Thyroid gland (tissue), 4 donors: ENCODE data around the gene CCBE1. TPM values are rescaled to one million over a fixed set of nuclear protein-coding genes. Genes with fewer than 3 reads are reported as not detected.

Source experiments
- DNase-seq, 2 donors: peaks; one replicate each; pipeline ENCODE4 v3.0.0-alpha.2; 2019
- H3K27ac ChIP-seq, 3 donors: fragments of 200-600 bp; sonication (generic); 1 replicate in 2 of 3; 2 replicates in 1 of 3; pipeline ENCODE4 v1.5.1; 2016 to 2019; ENCODE audit warnings: mild to moderate bottlenecking in 1 of 3, moderate library complexity in 1 of 3
- H3K27me3 ChIP-seq: fragments of 200-600 bp; sonication (generic); one replicate; pipeline ENCODE4 v1.5.1; 2019
- H3K36me3 ChIP-seq, 2 donors: fragments of 200-600 bp; sonication (generic); one replicate each; pipeline ENCODE4 v1.5.1; 2016 to 2019
- H3K4me1 ChIP-seq, 2 donors: fragments of 200-600 bp; sonication (generic); one replicate each; pipeline ENCODE4 v1.5.1; 2017 to 2019
- H3K4me3 ChIP-seq, 3 donors: fragments of 200-600 bp; sonication (generic); replicated peaks in 1 of 3; 1 replicate in 2 of 3; 2 replicates in 1 of 3; pipeline ENCODE4 v1.5.1; 2016; ENCODE audit warnings: mild to moderate bottlenecking in 1 of 3
- H3K9me3 ChIP-seq: fragments of 200-600 bp; sonication (generic); one replicate; pipeline ENCODE4 v1.5.1; 2017
- CTCF ChIP-seq, 6 experiments: fragments of 200-600 bp in 3 of 6; fragments of 450-650 bp in 3 of 6; sonication (generic) in 3 of 6; IDR thresholded peaks; one replicate each; pipeline ENCODE4 v1.5.1; 2016 to 2019; ENCODE audit warnings: antibody characterized with exemption in 6 of 6, mild to moderate bottlenecking in 2 of 6, inconsistent platforms in 1 of 6, moderate library complexity in 1 of 6
- POLR2A ChIP-seq, 2 donors: fragments of 450-650 bp; IDR thresholded peaks; one replicate each; pipeline ENCODE4 v1.6.1; 2017; ENCODE audit warnings: antibody characterized with exemption in 2 of 2, mild to moderate bottlenecking in 2 of 2, moderate library complexity in 1 of 2
- WGBS, 2 donors: methylation state at CpG; one replicate each; pipeline ENCODE4 v1.1.5; 2017; 5-methylcytosine and 5-hydroxymethylcytosine counted together
- intact Hi-C: fragments of 100-400 bp; cut with DNase I; formaldehyde crosslinking; loops from one replicate; pipeline ENCODE4 v1.15.1; 2023
- total RNA-seq, 4 donors: library from RNA; depleted of rRNA; stranded (reverse); fragments of >200 nt; gene quantifications; one replicate each; pipeline ENCODE4 v1.2.3, GENCODE V29; 2016

Gene CCBE1
- total RNA-seq, 4 donors from 2014 or later, result 0.34 to 9.0 (median 1.1) TPM

DNA sequence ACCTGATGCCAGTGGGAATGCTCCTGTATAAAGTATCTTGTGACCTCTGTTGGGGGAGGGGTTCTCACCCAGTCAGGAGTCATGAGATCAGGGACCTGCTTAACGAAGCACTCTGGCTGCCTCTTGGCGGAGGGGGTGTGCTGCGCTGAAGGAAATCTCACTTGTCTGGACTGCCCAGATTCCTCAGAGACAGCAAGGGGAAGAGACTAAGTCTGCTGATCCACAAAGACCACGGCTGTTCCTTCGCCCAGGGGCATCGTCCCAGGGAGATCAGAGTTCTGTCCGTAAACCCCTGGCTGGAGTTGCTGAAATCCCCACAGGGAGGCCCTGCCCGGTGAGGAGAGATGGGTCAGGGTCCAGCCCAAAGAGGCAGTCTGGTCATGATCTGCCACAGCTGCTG lies 168.4 kb downstream of the CCBE1 start:
- Histone ChIP-seq H3K36me3 (no peaks in the 10 kb centered on the region), H3K27me3 (no peaks in the 10 kb centered on the region), H3K27ac (no peak overlapping the region), H3K4me3 (no peak overlapping the region), H3K4me1 (no peaks in the 10 kb centered on the region), H3K9me3 (no peaks in the 10 kb centered on the region)
- 63 to 73% methylated on average over 8 of the region's 8 CpGs for WGBS, 2 donors
- no peak for DNase-seq
- intact Hi-C loops, result no loop called here
- TF ChIP-seq POLR2A (IDR thresholded peaks at IDR 0.05), result no peak
- TF ChIP-seq CTCF (IDR thresholded peaks at IDR 0.05), result no peak

DNA sequence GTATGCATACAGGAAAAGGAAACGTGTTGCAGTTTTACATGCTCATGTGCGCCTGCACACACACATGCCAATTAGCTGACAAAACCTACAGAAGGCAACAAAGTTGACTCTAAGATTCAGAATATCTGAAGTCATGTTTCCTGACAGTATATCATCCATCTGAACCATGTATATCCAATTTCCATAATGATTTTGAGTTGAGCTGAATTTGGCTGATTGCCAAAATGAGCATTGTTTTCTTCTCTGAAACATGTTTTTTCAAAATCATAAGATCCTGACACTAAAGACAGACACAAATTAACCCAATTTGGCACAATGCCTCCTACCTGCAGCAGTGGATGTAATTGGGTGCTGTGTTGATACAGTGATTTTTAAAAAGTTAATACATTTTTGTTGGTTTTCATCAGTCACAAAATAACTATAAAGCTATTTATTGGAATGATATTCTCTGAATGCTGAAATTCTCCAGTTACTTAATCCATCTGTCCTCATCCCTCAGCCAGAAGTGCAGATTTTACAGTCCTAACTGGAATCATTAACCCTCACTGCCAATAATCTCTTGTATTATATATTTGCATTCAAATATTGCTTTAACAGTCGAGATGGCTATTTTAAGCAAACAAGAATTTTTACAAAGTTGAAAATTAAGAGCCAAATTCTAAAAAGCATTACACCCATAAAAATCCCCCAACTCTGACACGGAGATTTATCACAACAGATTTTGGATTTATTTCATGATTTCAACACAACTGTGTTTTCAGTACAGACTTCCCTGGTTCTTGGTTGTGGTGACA lies 176.5 kb downstream of the CCBE1 start:
- TF ChIP-seq CTCF (IDR thresholded peaks at IDR 0.05) (no peak), POLR2A (IDR thresholded peaks at IDR 0.05) (no peak)
- no peak overlapping the region for H3K4me3 ChIP-seq
- no peak for DNase-seq
- WGBS, 2 donors, result 79 to 83% methylated on average over 4 of the region's 4 CpGs
- H3K27me3 ChIP-seq, result no peaks in the 10 kb centered on the region
- H3K9me3 ChIP-seq, result no peaks in the 10 kb centered on the region
- intact Hi-C loops, result no loop called here
- no peaks in the 10 kb centered on the region for H3K36me3 ChIP-seq
- H3K27ac ChIP-seq, result no peak overlapping the region
- peaks cover 14 to 15% of the 10 kb centered on the region in 2 donors for H3K4me1 ChIP-seq

DNA sequence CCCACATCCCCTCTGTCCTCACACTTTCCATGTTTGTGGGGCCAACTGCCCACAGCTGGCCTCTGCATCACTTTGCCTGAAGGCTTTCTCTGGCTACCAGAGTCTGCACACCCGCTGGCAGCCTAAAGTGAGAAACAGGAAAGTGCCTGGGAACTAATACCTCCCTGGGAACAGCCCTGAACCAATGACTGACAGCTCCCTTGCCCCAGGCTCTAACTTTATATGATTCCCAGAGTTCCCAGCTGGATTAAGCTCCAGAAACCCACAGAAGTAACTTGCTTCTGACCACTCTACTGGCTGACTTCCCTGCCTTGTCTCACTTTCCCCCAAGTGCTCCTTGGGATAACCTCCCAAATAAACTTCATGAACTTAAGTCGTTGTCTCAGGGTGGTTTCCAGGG lies 178.5 kb downstream of the CCBE1 start:
- 42 to 47% methylated on average over 2 of the region's 2 CpGs for WGBS, 2 donors
- no peaks in the 10 kb centered on the region for H3K36me3 ChIP-seq
- H3K9me3 ChIP-seq, result no peaks in the 10 kb centered on the region
- TF ChIP-seq CTCF (IDR thresholded peaks at IDR 0.05) (no peak), POLR2A (IDR thresholded peaks at IDR 0.05) (no peak)
- H3K27me3 ChIP-seq, result no peaks in the 10 kb centered on the region
- H3K4me3 ChIP-seq, result no peak overlapping the region
- no peak for DNase-seq
- H3K4me1 ChIP-seq, result peaks cover 26 to 31% of the 10 kb centered on the region in 2 donors
- intact Hi-C loops, result loop anchor here (10.0 kb wide), 1 partner anchor 54 kb away; no protein-coding TSS in a partner anchor
- H3K27ac ChIP-seq, result no peak overlapping the region

DNA sequence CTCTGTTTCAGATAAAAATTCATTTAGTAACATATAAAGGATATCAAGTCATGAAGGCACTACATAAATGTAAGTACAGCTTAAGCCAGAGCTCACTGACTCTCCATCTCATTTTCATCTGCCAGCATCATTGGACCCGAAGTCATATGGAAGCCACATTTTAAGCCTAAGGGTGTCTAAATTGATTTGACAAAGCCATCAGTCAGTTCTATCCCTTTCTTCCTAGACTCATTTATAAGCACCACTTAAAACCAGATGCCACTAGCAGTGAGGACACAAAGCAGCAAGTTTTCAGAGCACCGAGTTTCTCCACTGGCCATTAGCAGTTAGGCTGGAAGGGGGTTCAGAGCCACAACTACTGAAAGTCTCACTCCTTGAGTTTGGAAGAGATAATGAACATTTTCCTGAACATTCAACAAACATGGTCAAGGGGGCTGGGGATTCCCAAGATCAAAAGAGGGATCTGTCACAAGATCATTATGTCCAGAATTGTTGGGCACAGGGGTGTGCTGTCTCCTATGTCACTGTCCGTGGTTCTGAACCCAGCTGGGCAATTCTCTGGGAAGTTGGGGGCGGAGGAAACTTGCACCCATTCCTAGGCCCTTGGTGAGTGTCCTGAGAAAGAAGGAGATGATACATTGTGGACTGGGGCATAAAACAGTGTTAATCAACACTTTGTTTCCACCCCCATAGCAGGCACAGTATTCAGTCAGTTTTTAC lies 179.6 kb downstream of the CCBE1 start:
- H3K4me3 ChIP-seq, result no peak overlapping the region
- H3K27me3 ChIP-seq, result no peaks in the 10 kb centered on the region
- TF ChIP-seq CTCF (IDR thresholded peaks at IDR 0.05) (no peak), POLR2A (IDR thresholded peaks at IDR 0.05) (no peak)
- WGBS, 2 donors, result 70 to 71% methylated on average over 4 of the region's 4 CpGs
- DNase-seq, result peak in 1 of 2 donors; percentile 31
- peaks cover 26 to 31% of the 10 kb centered on the region in 2 donors for H3K4me1 ChIP-seq
- peak overlapping the region in 1 of 3 donors; percentile 68 for H3K27ac ChIP-seq
- H3K36me3 ChIP-seq, result no peaks in the 10 kb centered on the region
- intact Hi-C loops, result loop anchor here (10.0 kb wide), 1 partner anchor 53 kb away; no protein-coding TSS in a partner anchor
- H3K9me3 ChIP-seq, result no peaks in the 10 kb centered on the region
